NCI-H1436 (cell line): Measurements from ENCODE around the gene RPLP2.

Source experiments
- DNase-seq: peaks from one replicate; lab custom pipeline; 2025; lab: John Stamatoyannopoulos, UW

The RPLP2 gene

DNA sequence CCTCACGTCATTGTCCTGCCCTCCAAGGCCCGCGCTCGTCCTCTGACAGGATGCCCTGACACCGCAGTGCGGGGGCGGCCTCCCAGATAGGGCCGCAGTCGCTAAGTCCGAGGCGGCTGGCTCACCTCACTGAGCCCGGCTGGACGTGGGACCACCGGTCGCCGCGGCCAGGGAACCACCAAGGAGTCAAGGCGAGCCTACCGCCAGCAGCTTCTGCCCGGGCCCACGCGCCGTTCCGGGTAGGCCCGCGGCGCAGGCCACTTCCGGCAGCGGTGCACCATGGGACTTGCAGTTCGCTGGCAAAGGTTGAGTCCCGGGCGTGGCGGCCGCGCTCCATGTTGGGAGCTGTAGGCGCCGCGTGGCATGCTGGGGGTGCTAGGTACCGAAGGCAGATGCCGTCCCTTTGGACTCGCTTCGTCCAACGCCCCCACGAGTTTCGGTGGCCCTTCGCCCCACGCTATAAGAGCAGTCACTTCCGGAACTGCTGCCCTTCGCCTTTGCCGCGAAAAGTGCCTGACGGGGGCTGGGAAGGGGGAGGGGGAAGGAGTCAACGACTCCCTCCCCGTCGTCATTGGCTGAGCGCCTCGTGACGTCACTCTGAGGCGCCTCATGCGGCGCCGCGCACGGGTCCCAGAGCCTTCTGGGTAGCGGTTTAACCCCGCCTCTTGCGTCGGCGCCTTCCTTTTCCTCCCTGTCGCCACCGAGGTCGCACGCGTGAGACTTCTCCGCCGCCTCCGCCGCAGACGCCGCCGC lies at the start of gene RPLP2:
RPLP2 (plus strand) TSS at position 681 of the 753 bp plus-strand sequence. CDS start 268 bp downstream, outside the sequence.
- DNase-seq, result peak; percentile 94

DNA sequence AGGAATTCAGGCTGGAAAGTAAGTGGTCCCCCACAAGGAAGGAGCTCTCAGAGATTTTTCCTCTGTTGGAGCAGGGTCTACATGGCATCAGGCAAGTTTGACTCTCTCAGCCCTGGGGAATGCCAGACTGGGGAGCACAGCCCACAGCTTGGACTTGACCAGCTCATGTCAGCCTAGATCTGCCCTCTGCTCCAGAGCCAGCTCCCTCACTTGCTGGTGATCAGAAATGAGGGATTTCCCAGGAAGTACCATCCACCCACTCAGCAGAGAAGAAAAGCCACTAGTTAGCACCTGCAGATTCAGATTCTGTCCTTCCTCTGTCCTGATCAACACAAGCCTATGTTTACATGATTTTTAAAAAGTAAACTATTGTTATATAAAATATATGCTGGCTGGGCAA lies 49.5 kb upstream of the RPLP2 start:
- no peak for DNase-seq

DNA sequence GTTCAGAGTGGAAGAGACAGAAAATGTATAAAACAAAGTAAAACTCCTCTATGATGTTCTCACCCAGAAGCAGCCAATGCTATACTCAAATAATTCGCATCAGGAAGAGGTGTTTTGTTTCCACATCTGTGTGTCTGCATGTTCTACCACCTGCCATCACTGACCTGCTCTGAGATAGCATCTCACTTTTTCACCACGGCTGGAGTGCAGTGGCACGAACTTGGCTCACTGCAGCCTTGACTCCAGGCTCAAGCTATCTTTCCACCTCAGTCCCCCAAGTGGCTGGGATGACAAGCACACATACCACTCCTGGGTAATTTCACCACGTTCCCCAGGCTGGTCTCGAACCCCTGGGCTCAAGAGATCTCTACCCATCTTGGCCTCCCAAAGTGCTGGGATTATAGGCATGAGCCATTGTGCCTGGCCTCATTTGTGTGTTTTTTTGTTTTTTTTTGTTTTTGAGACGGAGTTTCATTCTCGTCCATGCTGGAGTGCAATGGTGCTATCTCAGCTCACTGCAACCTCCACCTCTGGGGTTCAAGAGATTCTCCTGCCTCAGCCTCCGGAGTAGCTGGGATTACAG lies 48.1 kb upstream of the RPLP2 start:
- no peak for DNase-seq

DNA sequence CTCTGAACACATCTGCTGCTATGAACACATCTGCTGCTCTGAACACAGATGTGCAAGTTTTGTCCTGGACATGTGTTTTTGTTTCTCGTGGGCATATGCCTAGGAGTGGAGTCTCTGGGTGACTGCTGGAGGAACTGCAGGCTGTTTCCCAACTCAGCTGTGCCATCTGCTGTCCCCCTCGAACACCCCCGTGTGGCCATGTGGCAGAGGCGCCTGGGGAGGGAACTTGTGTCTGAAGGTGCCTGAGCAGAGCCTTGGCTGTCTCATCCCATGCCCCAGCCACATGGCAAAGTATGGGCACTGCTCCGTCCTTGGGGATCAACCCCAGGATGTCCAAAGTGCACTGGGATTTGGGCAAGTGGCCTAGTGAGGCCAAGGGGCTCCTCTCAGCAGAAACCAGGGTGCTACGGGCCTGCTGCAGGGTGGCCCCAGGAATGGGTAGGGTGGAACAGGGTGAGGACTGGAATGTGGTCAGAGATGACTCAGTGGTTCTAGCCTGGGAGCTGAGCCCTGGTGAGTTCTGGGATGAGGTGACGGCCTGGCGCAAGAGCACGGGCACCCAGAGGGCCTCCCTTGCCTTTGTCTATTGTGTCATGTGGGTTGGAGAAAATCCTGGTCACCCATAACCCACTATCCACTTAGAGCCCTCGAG lies 47.2 kb upstream of the RPLP2 start:
- no peak for DNase-seq

DNA sequence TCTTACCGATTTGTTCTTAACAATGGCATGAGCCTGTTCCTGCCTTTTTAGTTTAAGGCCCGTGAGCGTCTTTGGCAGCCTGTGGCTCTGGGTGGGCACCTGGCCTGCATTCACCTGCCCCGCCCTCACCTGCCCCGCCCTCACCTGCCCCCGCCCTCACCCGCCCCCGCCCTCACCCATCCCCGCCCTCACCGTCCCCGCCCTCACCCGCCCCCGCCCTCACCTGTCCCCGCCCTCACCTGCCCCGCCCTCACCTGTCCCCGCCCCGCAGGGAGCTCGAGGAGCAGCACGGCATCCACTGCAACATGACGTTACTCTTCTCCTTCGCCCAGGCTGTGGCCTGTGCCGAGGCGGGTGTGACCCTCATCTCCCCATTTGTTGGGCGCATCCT lies 46.7 kb upstream of the RPLP2 start:
- no peak for DNase-seq

DNA sequence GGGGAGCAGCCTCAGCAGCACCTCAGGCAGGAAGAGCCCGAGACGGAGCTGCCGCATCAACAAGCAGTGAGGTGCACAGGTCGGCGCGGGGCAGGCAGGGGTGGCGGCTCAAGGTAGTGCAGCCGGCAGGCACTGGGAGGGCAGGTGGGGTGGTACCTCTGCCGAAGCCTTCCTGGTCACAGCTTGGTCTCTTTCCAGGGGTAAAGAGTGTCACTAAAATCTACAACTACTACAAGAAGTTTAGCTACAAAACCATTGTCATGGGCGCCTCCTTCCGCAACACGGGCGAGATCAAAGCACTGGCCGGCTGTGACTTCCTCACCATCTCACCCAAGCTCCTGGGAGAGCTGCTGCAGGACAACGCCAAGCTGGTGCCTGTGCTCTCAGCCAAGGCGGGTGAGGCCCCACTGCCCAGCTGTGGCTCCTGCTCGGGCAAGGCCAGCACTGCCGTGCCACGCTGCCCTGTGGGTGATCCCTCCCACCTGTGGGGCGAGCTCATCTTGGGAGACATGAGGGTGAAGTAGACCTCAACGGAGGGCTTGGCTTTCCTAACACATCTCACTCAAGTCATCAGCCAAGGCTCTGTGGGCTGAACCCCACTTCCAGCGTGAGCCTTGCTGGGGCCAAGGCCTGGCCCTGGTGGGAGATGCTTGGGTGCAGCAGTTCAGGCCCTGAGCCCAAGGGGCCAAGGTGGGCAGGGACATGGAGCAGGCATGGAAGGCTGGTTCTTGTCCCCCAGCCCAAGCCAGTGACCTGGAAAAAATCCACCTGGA lies 46.0 kb upstream of the RPLP2 start:
- no peak for DNase-seq

DNA sequence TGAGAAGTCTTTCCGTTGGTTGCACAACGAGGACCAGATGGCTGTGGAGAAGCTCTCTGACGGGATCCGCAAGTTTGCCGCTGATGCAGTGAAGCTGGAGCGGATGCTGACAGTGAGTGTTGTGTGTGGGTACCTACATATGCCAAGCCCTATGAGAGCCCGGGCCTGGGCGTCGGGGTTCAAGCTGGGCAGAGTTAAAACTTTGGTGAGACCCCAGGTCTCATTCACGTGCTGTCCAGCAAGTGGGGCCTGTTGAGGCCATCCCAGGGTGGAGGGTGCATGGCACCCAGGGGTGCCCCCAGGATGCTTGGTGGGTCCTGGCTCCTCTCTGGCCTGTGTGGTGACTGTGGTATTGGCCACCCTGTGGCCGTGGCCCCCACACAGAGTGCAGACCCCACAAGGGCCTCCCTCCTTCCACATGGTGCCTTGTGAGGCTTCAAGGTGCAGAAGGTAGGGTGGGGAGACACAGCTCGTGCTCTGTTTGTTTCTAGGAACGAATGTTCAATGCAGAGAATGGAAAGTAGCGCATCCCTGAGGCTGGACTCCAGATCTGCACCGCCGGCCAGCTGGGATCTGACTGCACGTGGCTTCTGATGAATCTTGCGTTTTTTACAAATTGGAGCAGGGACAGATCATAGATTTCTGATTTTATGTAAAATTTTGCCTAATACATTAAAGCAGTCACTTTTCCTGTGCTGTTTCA lies 45.3 kb upstream of the RPLP2 start:
- DNase-seq, result no peak

DNA sequence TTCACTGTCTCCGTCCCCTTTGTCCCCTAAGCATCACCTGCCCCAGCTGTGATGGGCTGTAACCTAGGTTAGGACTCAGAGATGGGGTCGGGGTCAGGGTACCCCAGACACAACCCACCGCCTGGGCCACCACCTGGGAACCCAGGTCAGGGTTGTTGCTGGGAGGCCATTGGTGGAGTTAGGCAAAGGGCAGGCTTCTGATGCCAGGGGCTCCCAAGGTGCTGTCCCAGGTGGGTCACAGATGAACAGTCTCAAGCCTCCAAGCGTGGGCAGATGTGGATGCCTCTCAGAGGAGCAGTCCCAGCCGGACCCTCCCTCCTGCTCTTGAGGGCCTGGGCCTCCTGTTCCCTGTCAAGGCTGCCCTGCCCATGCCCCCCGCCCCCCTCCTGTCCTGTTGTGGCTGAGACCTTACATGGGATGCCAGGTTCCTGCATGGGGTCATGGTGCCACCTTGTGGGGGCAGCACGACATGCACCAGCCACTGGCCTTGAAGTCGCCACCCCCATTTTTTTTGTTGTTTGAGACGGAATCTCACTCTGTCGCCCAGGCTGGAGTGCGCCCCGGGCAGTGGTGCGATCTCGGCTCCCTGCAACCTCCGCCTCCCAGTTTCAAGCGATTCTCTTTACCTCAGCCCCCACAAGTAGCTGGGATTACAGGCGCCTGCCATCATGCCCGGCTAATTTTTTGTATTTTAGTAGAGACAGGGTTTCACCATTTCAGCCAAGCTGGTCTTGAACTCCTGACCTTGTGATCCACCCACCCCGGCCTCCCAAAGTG lies 44.6 kb upstream of the RPLP2 start:
- peak; percentile 35 for DNase-seq

DNA sequence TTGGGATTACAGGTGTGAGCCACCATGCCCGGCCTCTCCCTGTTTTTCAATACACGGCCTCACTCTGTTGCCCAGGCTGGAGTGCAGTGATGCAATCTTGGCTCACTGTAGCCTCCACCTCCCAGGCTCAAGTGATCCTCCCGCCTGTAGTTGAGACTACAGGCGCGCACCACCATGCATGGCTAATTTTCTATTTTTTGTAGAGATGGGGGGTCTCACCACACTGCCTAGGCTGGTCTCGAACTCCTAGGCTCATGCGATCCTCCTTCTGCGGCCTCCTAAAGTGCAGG lies 44.0 kb upstream of the RPLP2 start:
- no peak for DNase-seq

DNA sequence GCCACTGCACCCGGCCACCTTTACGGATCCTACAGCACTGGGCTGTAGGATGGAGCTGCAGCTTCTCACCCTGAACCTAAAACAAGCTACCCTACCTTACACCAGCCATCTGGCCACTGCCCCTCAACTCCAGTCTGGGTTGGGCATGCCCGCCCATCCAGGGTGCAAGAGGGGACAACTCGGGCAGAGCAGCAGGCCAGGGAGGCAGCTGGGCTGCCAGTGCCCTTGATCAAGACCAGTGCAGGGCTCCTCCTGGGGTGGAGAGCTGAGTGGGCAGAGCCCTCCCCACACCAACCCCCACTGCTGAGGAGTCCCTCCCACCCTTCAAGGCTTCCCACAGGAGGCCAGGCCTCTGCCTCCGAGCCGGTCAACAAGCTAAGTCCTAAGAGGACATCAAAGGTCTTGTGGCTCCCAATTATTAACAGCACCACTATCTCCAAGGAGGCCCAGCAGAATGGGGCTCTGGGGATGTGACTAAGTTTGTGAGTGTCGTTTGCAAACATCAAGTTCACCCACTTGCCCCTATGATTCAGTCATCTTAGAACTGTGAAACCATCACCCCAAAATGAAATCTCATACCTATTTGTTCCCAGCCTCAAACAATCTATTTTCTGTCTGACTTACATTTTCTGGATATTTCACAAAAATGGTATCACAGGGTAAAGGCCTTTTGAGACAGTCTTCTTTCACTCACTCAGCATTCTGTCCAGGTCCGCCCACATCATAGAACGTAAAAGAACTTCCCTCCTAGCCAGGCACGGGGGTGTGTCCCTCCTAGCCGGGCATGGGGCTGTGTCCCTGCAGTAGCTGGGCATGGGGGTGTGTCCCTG lies 43.4 kb upstream of the RPLP2 start:
- no peak for DNase-seq

DNA sequence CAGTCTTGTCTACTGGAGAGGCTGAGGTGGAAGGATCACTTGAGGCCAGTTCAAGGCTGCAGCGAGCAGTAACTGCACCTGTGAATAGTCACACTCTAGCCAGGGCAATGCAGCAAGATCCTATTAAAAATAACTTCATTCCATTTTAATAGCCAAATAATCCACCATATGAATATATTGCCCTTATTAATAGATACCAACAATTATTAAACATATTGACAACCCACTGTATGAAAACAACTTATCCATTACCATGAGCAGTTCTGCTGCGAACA lies 42.9 kb upstream of the RPLP2 start:
- no peak for DNase-seq

DNA sequence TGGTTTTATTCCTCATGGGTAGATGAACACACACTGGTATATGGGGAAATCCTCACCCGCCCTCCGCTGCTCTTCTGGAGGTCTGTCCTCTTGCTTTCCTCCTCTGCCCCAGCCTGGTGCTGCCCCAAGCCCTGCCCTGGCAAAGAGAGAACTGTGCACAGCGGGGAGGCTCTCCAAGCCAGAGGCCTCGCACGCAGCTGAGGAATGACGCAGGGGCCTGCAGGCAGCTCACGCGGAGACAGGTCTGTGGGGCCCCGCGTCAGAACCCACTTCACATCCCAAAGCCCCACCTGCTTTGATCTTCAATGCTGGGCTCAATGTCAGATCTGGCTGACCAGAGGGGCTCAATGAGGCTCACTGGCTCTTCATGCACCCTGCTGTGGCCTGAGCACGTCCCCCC lies 42.5 kb upstream of the RPLP2 start:
- no peak for DNase-seq

DNA sequence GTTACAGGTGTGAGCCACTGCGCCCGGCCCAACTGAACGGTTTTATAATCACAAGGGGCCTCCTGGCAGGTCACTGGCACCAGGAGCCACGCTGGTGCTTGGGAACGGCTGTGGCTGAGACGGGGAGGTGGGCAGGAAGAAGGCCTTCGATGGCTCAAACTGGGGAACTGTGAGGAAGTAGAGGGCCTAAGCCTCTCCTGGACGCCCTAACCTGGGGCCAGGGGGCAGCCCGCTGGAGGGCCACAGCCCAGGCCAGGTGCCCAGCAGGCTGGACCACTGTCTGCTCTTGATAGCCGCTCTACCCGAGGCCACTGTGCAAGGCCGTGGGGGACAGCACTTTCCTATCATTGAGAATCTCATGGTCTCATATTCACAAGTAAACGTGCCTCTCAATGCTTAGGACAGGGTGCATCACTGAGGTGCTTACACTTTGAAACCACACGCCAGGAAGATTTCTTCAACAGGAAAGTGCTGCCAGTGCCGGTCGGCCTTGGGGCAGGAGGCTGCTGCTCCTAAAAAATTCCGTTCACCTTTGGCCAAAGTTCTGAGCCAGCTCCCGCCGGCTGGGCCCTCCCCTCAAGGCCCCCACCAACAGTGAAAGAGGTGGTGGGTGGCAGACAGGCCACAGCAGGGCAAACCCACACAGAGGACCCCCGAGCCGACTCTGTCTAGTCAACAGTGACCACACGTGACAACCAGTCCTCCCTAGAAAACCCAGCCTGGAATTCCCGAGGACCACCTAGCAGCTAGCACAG lies 39.7 kb upstream of the RPLP2 start:
- DNase-seq, result no peak

DNA sequence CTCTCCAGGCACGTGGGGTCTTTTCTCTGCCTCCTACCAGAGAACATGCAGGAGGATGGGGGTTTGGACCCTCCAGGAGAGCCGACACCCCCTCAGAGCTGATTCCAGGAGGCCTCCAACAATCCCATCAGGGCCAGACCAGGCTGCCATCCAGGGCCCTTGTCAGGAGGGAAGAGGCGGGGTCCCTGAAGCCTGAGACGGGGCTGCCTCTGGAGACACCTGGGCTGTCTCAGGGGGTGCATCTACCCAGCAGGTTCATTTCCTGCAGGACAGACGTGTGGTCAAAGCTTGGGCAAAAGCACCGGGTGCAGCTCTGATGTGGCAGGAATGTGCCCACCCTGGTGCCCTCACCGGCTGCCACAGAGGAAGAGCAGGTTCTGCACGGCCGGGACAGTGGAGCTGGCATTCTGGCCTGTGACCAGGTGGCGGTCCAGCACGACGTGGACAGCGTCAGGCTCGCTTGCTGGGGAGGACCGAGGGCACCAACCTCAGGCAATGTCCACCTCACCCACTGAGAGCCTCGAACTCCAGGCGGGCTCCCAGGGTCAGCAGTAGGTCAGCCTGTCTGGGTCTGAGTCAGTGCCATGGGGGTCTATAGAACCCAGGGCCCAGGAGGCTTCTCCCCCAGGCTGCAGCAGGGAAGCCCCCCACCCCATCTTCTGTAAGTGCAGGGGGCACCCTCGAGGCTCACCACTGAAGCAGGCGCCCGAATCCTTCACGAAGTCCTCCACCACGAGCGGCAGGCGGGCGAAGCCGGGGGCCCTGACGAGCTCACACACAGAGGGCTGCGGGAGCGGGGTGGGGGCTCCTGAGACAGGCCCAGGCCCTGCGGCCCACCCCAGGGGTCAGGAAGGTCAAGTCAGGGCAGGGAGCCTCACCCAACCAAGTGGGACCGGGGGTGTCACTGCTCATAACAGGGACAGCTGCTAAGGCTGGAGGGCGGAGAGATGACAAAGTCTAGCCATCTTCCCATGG lies 38.8 kb upstream of the RPLP2 start:
- DNase-seq, result no peak

DNA sequence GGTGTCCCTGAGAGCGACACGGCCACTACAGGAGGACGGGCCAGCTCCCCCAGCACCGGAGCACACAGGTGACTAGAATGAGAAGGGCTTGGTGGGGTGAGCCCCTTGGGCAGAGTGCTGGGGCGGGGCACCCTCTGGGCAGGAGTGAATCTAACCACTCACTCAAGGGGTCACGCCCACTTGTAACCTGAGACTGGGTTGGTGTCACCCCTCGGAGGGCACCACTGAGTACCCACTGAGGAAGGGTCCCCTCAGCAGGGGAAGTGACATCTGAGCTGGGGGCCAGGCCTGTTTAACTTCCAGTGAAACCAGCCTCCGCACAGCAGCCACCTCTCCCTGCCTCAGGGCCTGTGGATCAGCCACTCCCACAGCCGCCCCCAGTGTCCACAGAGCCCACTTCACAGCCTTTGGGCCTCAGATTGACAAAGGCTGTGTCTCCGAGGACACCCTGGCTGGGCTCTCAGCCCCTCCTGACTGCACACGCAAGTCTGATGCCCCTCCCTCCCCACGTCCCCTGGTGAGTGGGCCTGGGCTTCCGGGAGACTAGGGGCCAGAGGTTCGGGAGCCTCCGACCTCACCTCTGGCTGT lies 38.1 kb upstream of the RPLP2 start:
- DNase-seq, result no peak

DNA sequence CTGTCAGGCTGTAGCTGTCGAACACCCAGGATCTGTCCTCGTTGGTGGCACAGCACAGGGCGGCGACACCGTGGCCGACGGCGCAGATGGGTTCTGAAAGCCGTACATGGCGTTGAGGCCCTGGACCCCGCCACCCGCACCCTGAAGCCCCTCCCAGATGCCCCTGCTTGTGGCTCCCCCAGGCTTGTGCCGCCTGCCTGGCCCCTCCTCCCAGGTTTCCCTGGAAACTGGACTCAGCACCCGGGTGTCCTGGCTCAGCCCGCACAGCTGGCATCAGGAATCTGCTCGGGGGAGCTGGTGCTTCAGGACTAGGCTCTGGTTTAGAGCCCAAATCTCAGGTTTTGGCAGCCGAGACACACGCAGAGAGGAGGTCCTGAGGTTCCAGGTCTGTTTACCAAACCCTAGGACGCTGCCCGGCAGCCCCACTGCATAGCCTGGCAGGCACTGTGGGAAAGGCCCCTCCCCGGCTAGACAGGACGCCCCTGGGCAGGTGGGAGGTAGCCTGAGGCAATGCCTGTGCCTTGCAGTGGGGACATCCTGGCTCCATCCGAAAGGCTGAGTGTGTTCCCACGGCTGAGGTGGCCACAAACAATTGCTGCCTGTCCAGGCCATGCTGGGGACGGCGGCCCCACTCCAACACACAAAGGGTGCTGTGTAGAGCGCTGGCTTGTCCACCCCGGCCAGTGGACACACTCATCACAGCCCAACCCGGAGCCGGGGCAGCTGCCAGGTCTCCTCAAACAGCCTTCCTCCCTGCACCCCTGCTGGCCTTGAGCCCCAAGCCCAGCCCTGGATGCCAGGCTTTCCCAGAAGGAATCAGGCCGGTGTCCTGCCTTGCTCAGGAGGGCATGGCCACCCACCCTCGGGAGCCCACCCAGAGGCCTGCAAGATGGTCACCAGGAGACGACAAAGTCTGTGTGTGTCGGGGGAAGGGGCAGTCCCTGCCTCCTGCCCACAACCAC lies 37.1 kb upstream of the RPLP2 start:
- DNase-seq, result no peak

DNA sequence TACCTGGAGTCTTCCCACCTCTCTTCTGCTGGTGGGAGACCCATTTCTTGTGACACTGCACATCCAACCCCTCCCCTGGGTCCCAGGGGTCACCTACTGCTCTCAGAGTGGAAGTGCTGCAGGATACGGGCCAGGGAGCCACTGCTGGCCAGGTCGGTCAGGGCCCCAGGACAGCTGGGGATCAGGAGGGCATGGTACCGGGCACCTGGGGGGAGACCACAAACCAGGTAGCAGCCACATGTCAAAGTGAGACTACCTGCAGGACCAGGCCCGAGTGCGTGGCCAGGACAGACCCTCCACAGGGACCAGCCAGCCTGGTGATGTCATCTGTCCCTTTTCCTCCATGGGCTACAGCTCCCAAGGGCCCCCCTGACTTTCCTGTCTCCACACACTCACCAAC lies 36.3 kb upstream of the RPLP2 start:
- DNase-seq, result no peak
